Measurements from ENCODE around the gene CCDC12.

The CCDC12 gene

DNA sequence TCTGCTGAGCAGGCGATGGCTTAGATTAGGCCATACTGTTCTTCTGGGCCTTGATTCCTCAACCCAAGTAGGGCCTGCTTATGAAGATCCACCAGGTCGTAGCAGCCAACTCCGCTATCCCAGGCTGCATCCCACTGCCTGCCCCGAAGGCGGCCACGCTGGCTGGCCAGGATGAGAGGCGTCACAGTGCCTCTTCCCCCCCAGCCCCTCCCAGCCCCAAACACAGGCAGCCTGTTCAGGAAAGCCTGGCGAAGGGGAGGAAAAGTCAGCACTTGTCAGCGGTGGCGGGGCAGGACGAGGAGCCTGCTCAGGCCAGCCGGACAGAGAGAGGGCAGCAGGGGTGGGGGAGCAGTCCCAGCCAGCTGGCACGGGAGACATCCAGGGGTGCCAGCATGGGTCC lies 87.8 kb downstream of the CCDC12 start:
- DNase-seq, result no peak

- DNase-seq, result no peak
Measured at GRCh38 chr3:46887980-46888494, 88.5 kb downstream of the CCDC12 start.

- DNase-seq, result no peak
Measured at GRCh38 chr3:46885612-46886011, 90.9 kb downstream of the CCDC12 start.

GRCh38 chr3:46884929-46885328 lies 91.6 kb downstream of the CCDC12 start:
- DNase-seq, result no peak

- DNase-seq, result no peak
Measured at GRCh38 chr3:46884427-46884826, 92.1 kb downstream of the CCDC12 start.

DNA sequence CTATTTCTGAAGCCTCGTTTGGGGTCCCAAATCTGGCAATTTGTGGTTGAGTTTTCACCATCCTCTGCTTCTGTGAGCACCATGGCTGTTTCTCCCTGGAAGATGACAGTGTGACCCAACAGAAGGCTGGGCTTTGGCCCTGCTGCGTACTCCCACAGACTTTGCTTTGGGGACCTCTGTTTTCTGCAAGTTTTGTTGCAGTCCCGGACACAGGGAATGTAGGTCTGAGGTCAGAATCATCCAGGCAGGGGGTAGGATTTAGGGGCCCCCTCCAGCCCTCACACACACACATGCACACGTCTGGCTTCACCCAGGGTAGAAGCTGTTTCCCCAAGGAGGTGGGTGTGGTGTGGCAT lies 92.7 kb downstream of the CCDC12 start:
- DNase-seq, result no peak

- no peak for DNase-seq
Measured at GRCh38 chr3:46883054-46883829, 93.3 kb downstream of the CCDC12 start.

DNA sequence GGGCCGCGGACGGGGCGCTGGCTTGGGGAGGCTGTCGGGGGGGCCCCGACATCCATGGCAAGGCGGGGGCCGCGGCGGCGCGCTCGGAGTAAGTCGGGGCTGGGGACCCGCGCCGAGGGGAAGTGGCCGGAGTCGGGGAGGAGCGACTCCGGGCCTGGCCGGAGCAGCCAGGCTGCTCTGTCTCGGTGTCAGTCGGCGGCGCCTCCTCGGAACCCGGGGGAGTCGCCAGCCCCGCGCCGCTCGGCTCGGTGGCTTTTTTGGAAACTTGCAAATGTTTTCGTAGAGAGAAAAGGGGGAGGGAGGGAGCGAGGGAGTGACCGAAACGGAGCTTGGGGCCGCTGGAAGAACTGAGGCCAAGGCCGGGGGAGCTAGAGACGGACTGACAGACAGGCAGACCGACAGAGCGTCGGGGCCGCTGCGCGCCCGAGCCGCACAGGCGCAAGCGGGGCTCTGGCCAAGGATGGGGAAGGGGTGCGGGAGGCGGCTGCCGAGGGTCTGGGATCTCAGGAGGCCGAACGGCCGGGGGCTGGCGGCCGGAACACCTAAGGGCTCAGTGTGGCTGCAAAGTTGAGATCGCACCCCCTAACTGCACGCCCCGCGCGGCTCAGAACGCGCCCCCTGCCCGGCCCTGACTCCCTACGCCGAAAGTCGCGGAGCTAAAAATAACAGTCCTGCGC lies 94.0 kb downstream of the CCDC12 start:
- no peak for DNase-seq

DNA sequence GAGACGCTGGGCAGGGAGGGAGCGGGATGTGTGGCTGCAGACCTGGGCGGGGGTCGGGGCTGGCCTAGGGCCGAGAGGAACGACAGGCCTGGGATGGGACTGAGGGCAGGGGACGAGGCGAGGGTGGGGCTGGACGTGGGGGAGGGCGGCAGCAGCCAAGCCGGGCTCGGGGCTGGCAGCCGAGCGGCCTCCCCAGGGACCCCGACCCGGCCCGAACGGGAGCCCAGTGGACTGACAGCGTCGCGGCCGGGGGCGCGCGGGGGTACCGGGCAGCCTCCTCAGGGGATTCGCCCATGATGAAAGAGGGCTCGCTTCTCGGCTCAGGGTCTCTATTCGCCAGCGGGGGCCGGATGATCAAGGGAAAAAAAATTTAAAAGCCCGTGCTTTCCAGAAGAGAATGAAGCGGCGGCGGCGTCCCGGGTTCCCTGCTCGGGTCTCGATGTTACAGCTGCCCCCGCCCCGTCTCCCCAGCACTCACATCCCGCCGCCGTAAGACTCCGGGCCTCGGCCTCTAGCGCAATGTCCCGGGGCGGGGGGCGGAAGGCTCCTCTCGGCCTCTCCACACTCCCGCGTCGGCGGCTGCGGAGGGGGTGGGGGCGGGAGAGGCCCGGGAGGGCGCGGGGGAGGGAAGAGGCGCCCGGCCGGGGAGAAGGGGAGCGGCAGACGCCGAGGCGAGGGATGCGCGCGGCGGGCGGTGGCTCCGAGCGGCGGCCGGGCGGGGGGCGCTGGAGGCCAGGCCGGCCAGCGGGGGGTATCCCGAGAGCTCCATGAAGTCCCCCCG lies 94.8 kb downstream of the CCDC12 start:
- DNase-seq, result no peak

GRCh38 chr3:46880884-46881595 lies 95.5 kb downstream of the CCDC12 start:
- no peak for DNase-seq

DNA sequence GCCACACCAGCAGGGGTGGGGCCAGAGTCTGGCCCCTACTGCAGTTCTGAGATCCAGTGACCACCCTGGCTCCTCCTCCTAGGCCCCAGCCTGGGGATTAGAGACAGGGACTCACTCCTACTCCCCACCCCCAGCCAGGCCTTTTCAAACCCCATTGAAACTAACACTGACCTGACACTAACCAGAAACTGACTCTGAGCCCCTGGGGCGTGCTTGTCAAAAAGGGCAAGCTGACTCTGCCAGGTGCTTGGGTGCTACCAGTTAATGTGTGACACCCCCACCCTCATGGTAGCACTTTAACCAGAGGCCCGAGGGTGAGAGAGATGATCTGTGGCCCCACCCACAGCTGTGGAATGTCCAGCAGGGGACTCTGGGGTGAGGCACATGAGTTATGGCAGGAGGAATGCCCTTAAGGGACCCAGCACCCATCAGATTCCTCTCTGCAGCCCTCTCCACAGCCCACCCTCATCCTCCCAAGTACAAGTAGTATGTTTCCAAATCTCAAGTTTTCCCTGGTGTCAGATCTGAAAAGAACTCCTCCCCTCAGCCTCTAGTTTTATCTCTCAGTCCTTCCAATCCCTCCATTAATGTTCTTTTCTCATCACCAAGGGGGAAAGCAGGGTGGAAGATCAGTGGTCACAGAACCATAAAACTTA lies 97.6 kb downstream of the CCDC12 start:
- no peak for DNase-seq

- DNase-seq, result no peak
Measured at GRCh38 chr3:46877406-46878125, 99.0 kb downstream of the CCDC12 start, which contains the start of gene PTH1R. Gene PTH1R, plus strand, starts transcription at chr3:46877721. Its CDS starts 5,839 bp downstream, at chr3:46883560.

- DNase-seq, result no peak
Measured at GRCh38 chr3:46876313-46877300, 99.9 kb downstream of the CCDC12 start.

DNA sequence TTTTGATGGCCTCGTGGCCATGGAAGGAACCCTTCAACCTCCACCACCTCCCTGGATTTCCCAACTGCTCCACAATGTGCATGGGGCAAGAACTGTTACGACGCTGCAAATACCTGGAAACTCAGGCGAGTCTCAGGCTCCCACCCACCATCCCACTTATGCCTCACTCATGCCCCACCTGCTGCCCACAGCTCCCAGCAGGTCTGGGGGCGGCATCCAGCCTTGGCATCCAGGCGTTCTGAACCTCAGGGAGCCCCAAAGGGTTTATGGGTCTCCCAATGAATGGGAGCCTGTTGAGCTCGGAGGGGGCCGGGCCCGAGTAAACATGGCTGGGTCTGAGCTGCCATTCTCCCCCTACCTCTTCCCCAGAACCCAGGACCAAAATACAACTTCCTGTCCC lies 101.0 kb downstream of the CCDC12 start:
- no peak for DNase-seq

DNA sequence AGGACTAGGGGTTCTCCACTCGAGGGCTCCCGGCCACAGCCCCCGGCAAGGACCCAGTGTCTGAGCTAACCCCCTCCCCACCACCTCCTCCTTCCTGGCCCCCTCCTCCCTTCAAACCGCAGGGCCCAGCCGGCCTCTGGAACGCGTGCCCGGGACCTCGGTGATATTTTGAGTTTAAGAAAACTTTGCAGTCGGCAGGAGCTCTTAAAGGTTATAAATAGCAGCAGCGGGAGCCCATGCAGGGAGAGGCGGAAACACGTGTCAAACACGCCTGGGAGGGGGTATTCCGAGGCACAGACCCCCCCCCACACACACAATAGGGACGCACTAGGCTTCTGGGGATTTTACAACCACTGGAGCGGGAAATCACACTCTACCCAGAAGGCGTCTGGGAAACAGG lies 102.1 kb downstream of the CCDC12 start:
- no peak for DNase-seq

DNA sequence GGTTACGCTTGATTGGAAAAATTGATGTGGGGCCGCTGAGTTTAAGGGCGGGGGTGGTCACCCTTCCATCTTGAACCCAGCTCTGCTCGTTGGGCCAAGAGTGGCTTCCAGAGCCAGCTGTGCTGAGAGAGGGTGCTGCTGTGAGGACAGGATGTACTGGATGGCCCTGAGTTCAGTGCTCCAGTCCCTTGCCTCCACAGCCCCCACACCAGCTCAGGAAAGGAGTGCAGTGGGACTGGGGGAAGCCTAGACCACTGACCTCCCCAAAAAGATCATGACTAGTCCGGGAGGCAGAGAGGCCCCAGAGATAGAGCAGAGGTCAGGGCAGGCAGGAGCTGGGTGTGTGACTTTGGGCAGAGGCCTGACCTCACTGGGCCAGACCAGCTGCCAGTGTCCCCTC lies 103.0 kb downstream of the CCDC12 start:
- no peak for DNase-seq
